ENCODE measurements around the gene NUDT7. TPM values are rescaled to one million over a fixed set of nuclear protein-coding genes. Genes with fewer than 3 reads are reported as not detected.

The NUDT7 gene
- total and polyA plus RNA-seq, 4 donors: 15.4 to 30.2 (median 25.3) TPM

GRCh38 chr16:77784441-77785372, 62.4 kb downstream of the NUDT7 start:
- TF ChIP-seq SP1 (IDR thresholded peaks at IDR 0.05) (no peak), TAF1 (conservative IDR thresholded peaks at IDR 0.05) (no peak), YY1 (IDR thresholded peaks at IDR 0.05) (no peak), CTCF (IDR thresholded peaks at IDR 0.05; ENCODE audit: low read depth, low read length, missing input control) (peak; percentile 33)
- no peak overlapping the region for H3K4me3 ChIP-seq (ENCODE audit: low read depth in 1 of 3, low read length in 3 of 3)
- H3K4me1 ChIP-seq (ENCODE audit: control insufficient read depth in 4 of 4, insufficient read depth in 4 of 4, low read length in 3 of 4): peaks cover 6 to 17% (median 11%) of the 10 kb centered on the region in 4 donors
- no peak overlapping the region for H3K27ac ChIP-seq (ENCODE audit: low read depth in 1 of 2, low read length in 2 of 2)
- DNase-seq (ENCODE audit: low spot score): no peak
- 91% methylated on average over 38 of the region's 38 CpGs for WGBS
- H3K9me3 ChIP-seq (ENCODE audit: control insufficient read depth in 4 of 4, low read length in 3 of 4): no peaks in the 10 kb centered on the region
- H3K9ac ChIP-seq (ENCODE audit: low read depth in 1 of 2, low read length in 2 of 2): no peak overlapping the region
- peaks cover 0 to 5% (median 0%) of the 10 kb centered on the region in 4 donors for H3K27me3 ChIP-seq (ENCODE audit: control insufficient read depth in 4 of 4, insufficient read depth in 4 of 4, low read length in 3 of 4)
- no peaks in the 10 kb centered on the region for H3K36me3 ChIP-seq (ENCODE audit: control insufficient read depth in 4 of 4, insufficient read depth in 3 of 4, low read depth in 1 of 4, low read length in 3 of 4)

GRCh38 chr16:77785373-77785764, 63.1 kb downstream of the NUDT7 start:
- WGBS: 81% methylated on average over 2 of the region's 2 CpGs

More at GRCh38 chr16:77785373-77785764, 63.1 kb downstream of the NUDT7 start:
- H3K9me3 ChIP-seq (ENCODE audit: control insufficient read depth in 4 of 4, low read length in 3 of 4): no peaks in the 10 kb centered on the region
- TF ChIP-seq HNF4A (conservative IDR thresholded peaks at IDR 0.05) (no peak), TAF1 (conservative IDR thresholded peaks at IDR 0.05) (no peak), GABPA (IDR thresholded peaks at IDR 0.05 in 1 of 2, conservative IDR thresholded peaks at IDR 0.05 in 1 of 2) (no peak), REST (IDR thresholded peaks at IDR 0.05) (no peak), CTCF (IDR thresholded peaks at IDR 0.05; ENCODE audit: low read depth, low read length, missing input control) (no peak), MAX (IDR thresholded peaks at IDR 0.05) (no peak), NR2F2 (IDR thresholded peaks at IDR 0.05) (no peak), RXRA (IDR thresholded peaks at IDR 0.05) (no peak), RAD21 (IDR thresholded peaks at IDR 0.05) (no peak), FOXA1 (IDR thresholded peaks at IDR 0.05) (no peak)
- H3K27me3 ChIP-seq (ENCODE audit: control insufficient read depth in 4 of 4, insufficient read depth in 4 of 4, low read length in 3 of 4): peaks cover 0 to 5% (median 0%) of the 10 kb centered on the region in 4 donors
- H3K4me3 ChIP-seq (ENCODE audit: low read depth in 1 of 3, low read length in 3 of 3): no peak overlapping the region
- no peaks in the 10 kb centered on the region for H3K36me3 ChIP-seq (ENCODE audit: control insufficient read depth in 4 of 4, insufficient read depth in 3 of 4, low read depth in 1 of 4, low read length in 3 of 4)
- no peak overlapping the region for H3K27ac ChIP-seq (ENCODE audit: low read depth in 1 of 2, low read length in 2 of 2)
- DNase-seq (ENCODE audit: low spot score): no peak
- H3K4me1 ChIP-seq (ENCODE audit: control insufficient read depth in 4 of 4, insufficient read depth in 4 of 4, low read length in 3 of 4): peaks cover 6 to 17% (median 11%) of the 10 kb centered on the region in 4 donors
- H3K9ac ChIP-seq (ENCODE audit: low read depth in 1 of 2, low read length in 2 of 2): no peak overlapping the region
